A549 treated with CORT108297 at 1 μM for 4 hours (cell line): ENCODE data around the gene FOSL1. TPM values are rescaled to one million over a fixed set of nuclear protein-coding genes. Genes with fewer than 3 reads are reported as not detected.

Source experiments
- total RNA-seq: library from RNA; stranded (reverse); fragments of 200-300 nt; extraction: Qiagen RNA extraction; gene quantifications from 5 replicates; pipeline ENCODE4 v1.2.3, GENCODE V29; 2022

FOSL1 gene
- total RNA-seq, result 148 to 236 TPM (median 164 TPM) in 5 replicates

GRCh38 chr11:65900125-65900898 is at the start of gene FOSL1:
Gene FOSL1, minus strand, starts transcription at chr11:65900388. Its CDS starts 49 bp downstream, at chr11:65900339.

DNA sequence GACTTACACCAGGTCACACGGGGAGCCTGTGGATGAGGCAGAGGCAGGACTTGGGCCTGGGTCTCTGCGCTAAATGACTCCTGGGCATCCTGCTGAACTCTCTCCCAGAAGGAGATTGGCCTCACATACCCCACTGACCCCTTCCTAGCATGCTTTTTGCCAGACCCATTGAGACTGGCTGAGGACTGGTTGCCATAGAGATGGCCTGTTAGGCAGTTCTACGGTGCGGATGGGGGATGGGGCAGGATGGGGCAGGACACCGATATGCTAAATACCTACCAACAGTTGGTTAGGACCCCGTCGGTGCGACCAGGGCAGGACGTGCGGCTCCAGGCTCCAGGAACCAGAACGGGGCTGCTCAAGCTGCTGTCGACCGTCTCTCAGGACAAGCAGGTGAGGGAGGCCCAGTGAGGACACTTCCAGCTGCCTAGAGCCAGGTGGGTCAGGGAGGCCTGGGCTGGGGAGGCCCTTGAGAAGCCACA is 45.3 kb upstream of the FOSL1 start, which contains the start of gene TSGA10IP:
TSGA10IP (plus strand) TSS at position 51 of the 482 bp plus-strand sequence; CDS start at position 247, 196 bp downstream.

DNA sequence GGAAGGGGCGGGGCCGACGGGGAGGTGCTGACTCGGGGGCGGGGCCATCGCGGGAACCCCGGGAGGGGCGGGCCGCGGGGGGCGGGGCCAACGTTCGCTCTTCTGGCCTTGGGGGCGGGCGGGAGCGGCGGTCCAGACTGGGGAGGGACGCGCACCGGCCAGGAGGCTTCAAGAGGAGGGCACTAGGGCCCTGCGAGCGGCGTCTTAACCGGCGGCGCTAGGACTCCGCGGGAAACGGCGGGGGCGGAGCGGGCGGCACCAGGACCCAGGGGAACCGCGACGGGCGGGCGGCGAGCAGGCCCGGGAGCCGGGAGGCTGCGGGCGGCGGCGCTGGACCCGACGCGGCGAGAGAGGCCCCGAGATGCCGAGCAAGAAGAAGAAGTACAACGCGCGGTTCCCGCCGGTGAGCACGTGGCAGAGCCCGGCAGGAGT is 19.0 kb upstream of the FOSL1 start, which contains the start of gene DRAP1:
DRAP1 (plus strand) TSS at position 286 of the 432 bp plus-strand sequence; CDS start at position 362, 76 bp downstream.

DNA sequence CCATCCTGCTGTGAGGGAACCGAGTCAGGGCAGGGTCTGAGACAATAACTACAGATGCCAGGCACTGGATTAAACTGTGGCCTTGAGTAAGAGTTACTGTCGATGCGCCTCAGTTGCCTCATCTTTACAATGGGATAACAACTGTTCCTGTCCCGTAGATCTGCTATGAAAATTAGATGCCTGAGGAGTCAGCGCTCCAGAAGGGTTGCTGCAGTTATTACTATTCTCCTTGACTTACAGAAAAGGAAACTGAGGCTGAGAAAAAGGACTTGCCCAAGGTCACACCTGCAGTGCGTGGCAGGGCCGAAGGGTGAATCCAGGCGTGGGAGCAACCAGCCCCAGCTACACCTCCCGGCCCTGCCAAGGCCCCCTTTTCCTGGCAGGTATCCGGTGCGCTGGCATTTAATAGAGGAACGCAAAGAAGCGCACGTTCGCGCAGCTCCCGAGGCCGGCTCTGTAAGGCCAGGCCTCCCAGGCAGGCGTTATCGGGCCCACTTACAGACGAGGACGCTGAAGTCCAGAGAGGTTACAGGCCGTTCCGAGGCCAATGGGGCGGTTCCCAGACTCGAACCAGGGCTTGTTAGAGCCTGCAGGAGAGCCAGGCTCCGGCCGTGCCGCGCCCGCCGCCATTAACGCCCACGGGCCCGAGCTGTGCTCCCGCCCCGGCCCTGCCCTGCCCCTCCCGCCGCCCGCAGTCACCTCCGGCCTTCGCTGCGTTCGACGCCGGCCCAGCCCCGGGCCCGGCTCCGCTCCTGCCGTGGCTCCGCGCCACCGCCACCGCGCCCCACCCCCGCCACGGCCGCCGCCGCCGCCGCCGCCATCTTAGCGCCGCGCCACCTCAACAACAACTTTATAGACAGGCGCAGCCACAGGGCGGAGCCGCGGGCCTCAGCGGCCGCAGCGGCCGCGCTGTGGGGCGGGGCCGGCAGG is 18.3 kb upstream of the FOSL1 start, which contains the start of gene C11orf68:
C11orf68 (minus strand) TSS at position 852 of the 930 bp plus-strand sequence; CDS start at position 821, 31 bp downstream.

GRCh38 chr11:65890324-65891218 is 9.6 kb downstream of the FOSL1 start, which contains the start of gene CCDC85B:
Gene CCDC85B, plus strand, starts transcription at chr11:65890673. Its CDS starts 111 bp downstream, at chr11:65890784.

GRCh38 chr11:65888163-65888814 is 11.9 kb downstream of the FOSL1 start, which contains the start of gene FIBP:
Gene FIBP, minus strand, starts transcription at chr11:65888471. Its CDS starts 53 bp downstream, at chr11:65888418.

GRCh38 chr11:65879617-65880016 is 20.6 kb downstream of the FOSL1 start, which contains the start of gene CTSW:
Gene CTSW, plus strand, starts transcription at chr11:65879837. Its CDS starts 18 bp downstream, at chr11:65879855.

GRCh38 chr11:65872586-65873317 is 27.4 kb downstream of the FOSL1 start, which contains the start of gene EFEMP2:
Gene EFEMP2, minus strand, starts transcription at chr11:65872800. Its CDS starts 446 bp downstream, at chr11:65872354.

DNA sequence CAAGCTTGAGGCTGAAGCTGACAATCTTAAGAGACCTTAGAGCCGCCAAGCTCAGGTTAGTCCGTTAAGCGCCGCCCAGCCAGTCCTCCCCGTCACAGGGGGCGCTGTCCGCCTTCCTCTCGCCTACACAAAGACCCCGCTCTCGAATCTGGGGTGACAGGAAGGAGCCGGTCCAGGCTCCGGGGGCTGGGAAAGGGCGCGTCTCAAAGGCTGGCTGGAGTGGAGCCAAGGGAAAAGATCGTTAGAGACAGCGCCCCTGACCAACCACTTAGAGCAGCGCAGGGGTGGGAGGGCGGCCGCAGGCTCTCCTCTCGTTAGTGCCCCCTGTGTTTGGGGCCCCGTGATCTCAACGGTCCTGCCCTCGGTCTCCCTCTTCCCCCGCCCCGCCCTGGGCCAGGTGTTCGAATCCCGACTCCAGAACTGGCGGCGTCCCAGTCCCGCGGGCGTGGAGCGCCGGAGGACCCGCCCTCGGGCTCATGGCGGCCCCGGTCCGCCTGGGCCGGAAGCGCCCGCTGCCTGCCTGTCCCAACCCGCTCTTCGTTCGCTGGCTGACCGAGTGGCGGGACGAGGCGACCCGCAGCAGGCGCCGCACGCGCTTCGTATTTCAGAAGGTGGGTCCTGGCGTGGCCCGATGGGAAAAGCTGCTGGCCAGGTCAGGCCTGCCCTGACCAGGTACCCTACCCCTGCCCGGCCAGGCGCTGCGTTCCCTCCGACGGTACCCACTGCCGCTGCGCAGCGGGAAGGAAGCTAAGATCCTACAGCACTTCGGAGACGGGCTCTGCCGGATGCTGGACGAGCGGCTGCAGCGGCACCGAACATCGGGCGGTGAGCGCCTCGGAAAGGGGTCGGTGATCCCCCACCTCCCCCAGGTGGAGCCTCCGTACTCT is 39.7 kb downstream of the FOSL1 start, which contains the start of gene MUS81:
MUS81 (plus strand) TSS at position 156 of the 887 bp plus-strand sequence; CDS start at position 477, 321 bp downstream.

GRCh38 chr11:65857853-65858680 is 42.1 kb downstream of the FOSL1 start, which contains the start of gene CFL1:
Gene CFL1, minus strand, starts transcription at chr11:65858180. Its CDS starts 81 bp downstream, at chr11:65858099.

Other genes starting within 250 kb of the FOSL1 start
- 64.8 to 82.6 TPM (median 79.5 TPM) in 5 replicates for gene RELA, start 237.5 kb downstream of the FOSL1 start, total RNA-seq
- 42.0 to 56.6 TPM (median 51.7 TPM) in 5 replicates for gene KAT5, start 188.1 kb downstream of the FOSL1 start, total RNA-seq
- 29.7 to 54.1 TPM (median 51.4 TPM) in 5 replicates for gene RNASEH2C, start 179.6 kb downstream of the FOSL1 start, total RNA-seq
- 7.6 to 13.5 TPM (median 11.9 TPM) in 5 replicates for gene AP5B1, start 119.4 kb downstream of the FOSL1 start, total RNA-seq
- gene OVOL1, start 113.3 kb downstream of the FOSL1 start, total RNA-seq, result 0.02 to 0.09 TPM (median 0.07 TPM) in 3 of 5 replicates, not detected in the others
- 0.06 to 0.27 TPM (median 0.08 TPM) in 3 of 5 replicates, not detected in the others for gene SNX32, start 66.4 kb downstream of the FOSL1 start, total RNA-seq
- gene CFL1, start 42.2 kb downstream of the FOSL1 start, total RNA-seq, result 1,930 to 2,323 TPM (median 2,279 TPM) in 5 replicates
- 25.2 to 36.4 TPM (median 34.5 TPM) in 5 replicates for gene MUS81, start 40.0 kb downstream of the FOSL1 start, total RNA-seq
- 0.77 to 1.4 TPM (median 1.2 TPM) in 5 replicates for gene EFEMP2, start 27.6 kb downstream of the FOSL1 start, total RNA-seq
- 0.06 to 0.16 TPM in 2 of 5 replicates, not detected in the others for gene CTSW, start 20.6 kb downstream of the FOSL1 start, total RNA-seq
- 71.8 to 97.2 TPM (median 89.4 TPM) in 5 replicates for gene FIBP, start 11.9 kb downstream of the FOSL1 start, total RNA-seq
- gene CCDC85B, start 9.7 kb downstream of the FOSL1 start, total RNA-seq, result 24.4 to 53.2 TPM (median 49.6 TPM) in 5 replicates
- 40.6 to 65.5 TPM (median 61.3 TPM) in 5 replicates for gene C11orf68, start 18.7 kb upstream of the FOSL1 start, total RNA-seq
- 196 to 277 TPM (median 239 TPM) in 5 replicates for gene DRAP1, start 19.0 kb upstream of the FOSL1 start, total RNA-seq
- not detected in 5 replicates for gene TSGA10IP, start 45.1 kb upstream of the FOSL1 start, total RNA-seq
- gene SART1, start 61.3 kb upstream of the FOSL1 start, total RNA-seq, result 46.6 to 64.2 TPM (median 61.5 TPM) in 5 replicates
- gene EIF1AD, start 101.8 kb upstream of the FOSL1 start, total RNA-seq, result 37.5 to 48.4 TPM (median 38.6 TPM) in 5 replicates
- gene BANF1, start 102.1 kb upstream of the FOSL1 start, total RNA-seq, result 385 to 515 TPM (median 496 TPM) in 5 replicates
- not detected in 5 replicates for gene CST6, start 111.6 kb upstream of the FOSL1 start, total RNA-seq
- 1.4 to 1.9 TPM (median 1.8 TPM) in 5 replicates for gene CATSPER1, start 126.1 kb upstream of the FOSL1 start, total RNA-seq
- not detected in 5 replicates for gene GAL3ST3, start 148.8 kb upstream of the FOSL1 start, total RNA-seq
- 166 to 184 TPM (median 170 TPM) in 5 replicates for gene SF3B2, start 152.0 kb upstream of the FOSL1 start, total RNA-seq
- gene PACS1, start 169.9 kb upstream of the FOSL1 start, total RNA-seq, result 48.9 to 85.2 TPM (median 76.8 TPM) in 5 replicates